Calu3 (cell line): Measurements from ENCODE around the gene UBE2M. TPM values are rescaled to one million over a fixed set of nuclear protein-coding genes. Genes with fewer than 3 reads are reported as not detected.
"Not testable (repeated sequence)": the region's sequence is repeated elsewhere in the genome, so short reads cannot be mapped to it uniquely, and the experiment has no call there.

Experiments used
- BruUV-seq: library from RNA; stranded (reverse); fragments of 400-500 nt; replicated peaks from 2 replicates; lab custom pipeline; 2021; lab: Mats Ljungman, UMichigan
- CTCF ChIA-PET: fragments of 300-600 bp; sonication (Branson Sonifier 250); formaldehyde crosslinking; loops from one replicate; lab custom pipeline; 2022; ENCODE audit warnings: antibody characterized with exemption; lab: Charles Lee
- DNase-seq: peaks from one replicate; pipeline ENCODE4 v3.0.0; 2022
- H3K27ac Mint-ChIP-seq: one replicate; pipeline ENCODE4 v1.8.0; 2022; ENCODE audit warnings: mixed read lengths; ENCODE audit not compliant: unreplicated experiment
- H3K27me3 Mint-ChIP-seq: one replicate; pipeline ENCODE4 v1.8.0; 2022; ENCODE audit warnings: mixed read lengths; ENCODE audit not compliant: unreplicated experiment
- H3K36me3 Mint-ChIP-seq: one replicate; pipeline ENCODE4 v1.8.0; 2022; ENCODE audit warnings: mild to moderate bottlenecking, moderate library complexity, mixed read lengths; ENCODE audit not compliant: insufficient read depth, unreplicated experiment
- H3K4me1 Mint-ChIP-seq: one replicate; pipeline ENCODE4 v1.8.0; 2022; ENCODE audit warnings: mild to moderate bottlenecking, low read depth, mixed read lengths; ENCODE audit not compliant: unreplicated experiment
- H3K4me3 Mint-ChIP-seq: one replicate; pipeline ENCODE4 v1.8.0; 2022; ENCODE audit warnings: mild to moderate bottlenecking, low read depth, moderate library complexity, mixed read lengths; ENCODE audit not compliant: unreplicated experiment
- H3K9me3 Mint-ChIP-seq: one replicate; pipeline ENCODE4 v1.8.0; 2022; ENCODE audit warnings: low read depth, mixed read lengths; ENCODE audit not compliant: unreplicated experiment
- CTCF ChIP-seq: fragments of 200-600 bp; IDR thresholded peaks from one replicate; pipeline ENCODE4 v1.8.0; 2022; ENCODE audit warnings: antibody characterized with exemption; ENCODE audit not compliant: unreplicated experiment
- intact Hi-C: fragments of 100-400 bp; cut with micrococcal nuclease; formaldehyde crosslinking; loops from one replicate; pipeline ENCODE4 v1.10.0; 2022; ENCODE audit not compliant: unreplicated experiment
- microRNA-seq: library from miRNA; unstranded; fragments of <30 nt; microRNA quantifications from one replicate; pipeline ENCODE4 v1.2.0, GENCODE V29; 2022
- total RNA-seq: library from RNA; stranded (reverse); gene quantifications from 2 replicates; pipeline ENCODE4 v1.2.3, GENCODE V29; 2022

Gene UBE2M
- total RNA-seq, 1 experiment from 2014 or later = 131 TPM

GRCh38 chr19:58510084-58510862 is 48.1 kb downstream of the UBE2M start:
- no peak for TF ChIP-seq CTCF
- Mint-ChIP-seq H3K27me3 (no peaks in the 10 kb centered on the region), H3K27ac (no peak overlapping the region), H3K4me3 (no peak overlapping the region), H3K9me3 (no peaks in the 10 kb centered on the region), H3K36me3 (peaks cover 36% of the 10 kb centered on the region), H3K4me1 (peaks cover 11% of the 10 kb centered on the region)
- DNase-seq = no peak
- intact Hi-C loops = no loop called here
- CTCF ChIA-PET = no interaction called here
- BruUV-seq = no TSS peak

GRCh38 chr19:58509731-58510083 is 48.7 kb downstream of the UBE2M start:
- H3K36me3 Mint-ChIP-seq = peaks cover 32% of the 10 kb centered on the region
- no peaks in the 10 kb centered on the region for H3K9me3 Mint-ChIP-seq
- DNase-seq = no peak
- CTCF ChIA-PET = no interaction called here
- intact Hi-C loops = no loop called here
- H3K4me1 Mint-ChIP-seq = peaks cover 10% of the 10 kb centered on the region
- no TSS peak for BruUV-seq
- no peak overlapping the region for H3K27ac Mint-ChIP-seq
- no peak overlapping the region for H3K4me3 Mint-ChIP-seq
- TF ChIP-seq CTCF = no peak
- no peaks in the 10 kb centered on the region for H3K27me3 Mint-ChIP-seq

- H3K4me1 Mint-ChIP-seq, CTCF ChIA-PET, H3K4me3 Mint-ChIP-seq, BruUV-seq, H3K27ac Mint-ChIP-seq, intact Hi-C loops, DNase-seq, H3K27me3 Mint-ChIP-seq, H3K9me3 Mint-ChIP-seq: not testable (repeated sequence)
- peaks cover 12% of the 10 kb centered on the region for H3K36me3 Mint-ChIP-seq
Measured at GRCh38 chr19:58507602-58508223, 50.7 kb downstream of the UBE2M start.

Small RNAs within 50 kb of the gene (microRNA-seq; reads per million reads assigned to microRNA genes)
- gene MIR6807 = 15.1 reads per million, percentile 40 among the genes with 10 or more reads in this experiment

Other genes with a start within 250 kb of the UBE2M start
- 4.6 TPM in 2 replicates for gene ZSCAN22, start 231.6 kb downstream of the UBE2M start, total RNA-seq
- not detected in 2 replicates for gene A1BG, start 205.1 kb downstream of the UBE2M start, total RNA-seq
- 2.4 and 3.1 TPM in 2 replicates for gene ZNF497, start 195.9 kb downstream of the UBE2M start, total RNA-seq
- gene ZNF837, start 177.6 kb downstream of the UBE2M start, total RNA-seq = 0.47 and 0.81 TPM in 2 replicates
- 971 and 1,079 TPM in 2 replicates for gene RPS5, start 171.3 kb downstream of the UBE2M start, total RNA-seq
- gene RNF225, start 163.0 kb downstream of the UBE2M start, total RNA-seq = 0.51 and 0.61 TPM in 2 replicates
- gene ZNF584, start 150.0 kb downstream of the UBE2M start, total RNA-seq = 21.8 and 23.4 TPM in 2 replicates
- gene ZNF132, start 118.5 kb downstream of the UBE2M start, total RNA-seq = not detected in 2 replicates
- 12.0 and 13.7 TPM in 2 replicates for gene ZNF324B, start 107.0 kb downstream of the UBE2M start, total RNA-seq
- gene ZNF324, start 91.5 kb downstream of the UBE2M start, total RNA-seq = 16.9 and 18.2 TPM in 2 replicates
- 12.7 and 13.9 TPM in 2 replicates for gene ZNF446, start 82.3 kb downstream of the UBE2M start, total RNA-seq
- 3.7 and 5.8 TPM in 2 replicates for gene SLC27A5, start 46.6 kb downstream of the UBE2M start, total RNA-seq
- gene ZBTB45, start 38.8 kb downstream of the UBE2M start, total RNA-seq = 17.7 and 19.6 TPM in 2 replicates
- 558 and 582 TPM in 2 replicates for gene TRIM28, start 14.5 kb downstream of the UBE2M start, total RNA-seq
- gene CHMP2A, start 3.5 kb downstream of the UBE2M start, total RNA-seq = 168 TPM in 2 replicates
- 31.8 and 33.5 TPM in 2 replicates for gene MZF1, start 14.7 kb upstream of the UBE2M start, total RNA-seq